Urinary bladder (tissue), 4 donors: Measurements from ENCODE around the gene BIRC3. TPM values are rescaled to one million over a fixed set of nuclear protein-coding genes. Genes with fewer than 3 reads are reported as not detected.
A peak's percentile ranks its signal among the peaks of the same experiment; 100 is the strongest.

Source experiments
- DNase-seq: peaks from one replicate; pipeline ENCODE4 v3.0.0-alpha.2; 2015; ENCODE audit errors: extremely low spot score
- H3K27ac ChIP-seq: one replicate; pipeline ENCODE4 v1.5.1; 2013; ENCODE audit warnings: low read depth, mild to moderate bottlenecking, moderate library complexity
- H3K36me3 ChIP-seq: one replicate; pipeline ENCODE4 v1.6.1; 2013; ENCODE audit warnings: mild to moderate bottlenecking, moderate library complexity; ENCODE audit not compliant: insufficient read depth
- H3K4me1 ChIP-seq: one replicate; pipeline ENCODE4 v1.6.1; 2013; ENCODE audit warnings: mild to moderate bottlenecking, moderate library complexity; ENCODE audit not compliant: insufficient read depth
- H3K4me3 ChIP-seq: one replicate; pipeline ENCODE4 v1.5.1; 2013; ENCODE audit warnings: low read depth, low read length
- WGBS: extraction: QIAGEN DNeasy Blood & Tissue Kit; methylation state at CpG from one replicate; pipeline ENCODE4 v1.1.7; 2013; 5-methylcytosine and 5-hydroxymethylcytosine counted together
- polyA plus RNA-seq: library from polyadenylated mRNA; stranded (reverse); fragments of 200-250 nt; gene quantifications from one replicate; pipeline ENCODE4 v1.2.3, GENCODE V29; 2013
- total RNA-seq: library from RNA; depleted of rRNA; stranded (reverse); fragments of >200 nt; gene quantifications from one replicate; pipeline ENCODE4 v1.2.3, GENCODE V29; 2014
- donor health status: healthy with polysubstance abuse.
- donor health status: healthy.

Gene BIRC3
- total and polyA plus RNA-seq, 2 donors: 5.2 to 6.2 TPM

DNA sequence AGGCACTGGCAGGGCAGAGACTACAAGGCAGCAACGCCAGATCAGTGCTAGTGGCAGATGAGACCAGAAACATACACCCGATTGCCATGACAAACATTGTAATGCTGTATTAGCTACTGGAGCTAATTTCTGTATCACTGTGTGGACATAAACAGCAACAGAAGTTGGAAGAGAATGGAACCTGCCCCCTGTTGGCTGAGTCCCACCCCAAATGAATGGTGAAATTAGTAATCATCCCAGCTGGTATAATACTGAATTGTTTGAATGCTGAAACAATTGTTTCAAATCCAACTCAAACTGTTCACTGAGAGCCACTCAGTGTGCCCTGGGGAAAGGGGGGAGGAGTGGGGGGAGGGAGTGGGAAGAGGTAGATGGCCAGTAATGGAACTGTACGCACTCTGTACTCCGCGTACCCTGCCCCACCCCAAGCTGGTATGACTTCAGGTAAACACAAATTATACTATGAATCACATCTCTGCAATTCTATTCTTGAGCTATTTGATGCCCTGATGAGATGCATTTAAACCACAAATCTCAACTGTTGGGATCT, 11.2 kb upstream of the BIRC3 start:
- Histone ChIP-seq H3K4me1 (no peaks in the 10 kb centered on the region), H3K4me3 (no peak overlapping the region), H3K36me3 (no peaks in the 10 kb centered on the region), H3K27ac (no peak overlapping the region)
- 83% methylated on average over 5 of the region's 5 CpGs for WGBS
- no peak for DNase-seq

GRCh38 chr11:102306817-102307726, 10.2 kb upstream of the BIRC3 start:
- WGBS: 32% methylated on average over 9 of the region's 9 CpGs
- DNase-seq: no peak
- no peaks in the 10 kb centered on the region for H3K36me3 ChIP-seq
- H3K27ac ChIP-seq: no peak overlapping the region
- H3K4me1 ChIP-seq: no peaks in the 10 kb centered on the region
- H3K4me3 ChIP-seq: no peak overlapping the region

- DNase-seq: no peak
- H3K4me1 ChIP-seq: no peaks in the 10 kb centered on the region
These were observed 9.6 kb upstream of the BIRC3 start for GRCh38 chr11:102307727-102308038.

DNA sequence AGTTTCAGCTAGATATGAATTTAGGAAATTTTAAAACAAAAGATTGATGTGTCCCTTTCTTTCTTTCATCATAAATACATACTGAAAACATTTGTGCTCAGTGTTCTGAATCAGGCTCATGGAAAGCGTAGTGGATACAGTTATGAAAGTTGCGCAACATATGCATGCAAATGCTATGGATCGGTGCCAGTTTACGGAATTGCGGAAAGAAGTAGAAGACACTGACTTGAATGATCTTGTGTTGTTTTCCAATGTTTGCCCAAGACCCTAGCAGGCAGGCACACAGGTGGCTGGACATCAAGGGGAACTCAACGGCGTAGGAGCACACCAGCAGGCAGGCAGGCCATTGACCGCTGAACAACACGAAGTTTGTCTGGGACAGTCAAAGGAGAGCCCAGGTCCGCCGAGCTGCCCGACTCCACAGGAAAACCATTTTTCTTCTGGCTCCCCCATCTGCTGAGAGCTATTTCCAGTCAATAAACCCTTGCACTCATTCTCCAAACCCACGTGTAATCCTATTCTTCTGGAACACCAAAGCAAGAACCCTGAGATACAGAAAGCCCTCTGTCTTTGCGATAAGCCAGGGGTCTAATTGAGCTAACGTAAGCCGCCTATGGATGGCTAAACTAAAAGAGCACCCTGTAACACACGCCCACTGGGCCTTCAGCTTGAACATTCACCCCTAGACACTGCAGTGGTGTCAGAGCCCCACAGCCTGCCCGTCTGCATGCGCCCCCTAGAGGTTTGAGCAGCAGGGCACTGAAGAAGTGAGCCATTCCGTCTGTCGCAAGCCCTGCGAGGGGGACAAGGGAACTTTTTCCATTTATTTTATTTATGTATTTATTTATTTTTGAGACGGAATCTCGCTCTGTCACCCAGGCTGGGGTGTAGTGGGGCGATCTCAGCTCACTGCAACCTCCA, 7.4 kb upstream of the BIRC3 start:
- Histone ChIP-seq H3K4me1 (no peaks in the 10 kb centered on the region), H3K27ac (no peak overlapping the region), H3K36me3 (no peaks in the 10 kb centered on the region), H3K4me3 (no peak overlapping the region)
- WGBS: 92% methylated on average over 25 of the region's 25 CpGs
- no peak for DNase-seq

More at GRCh38 chr11:102307727-102308038, 9.6 kb upstream of the BIRC3 start:
- H3K4me3 ChIP-seq: no peak overlapping the region
- H3K27ac ChIP-seq: no peak overlapping the region
- no peaks in the 10 kb centered on the region for H3K36me3 ChIP-seq

GRCh38 chr11:102312667-102313066, 4.6 kb upstream of the BIRC3 start:
- 42% methylated on average over 2 of the region's 2 CpGs for WGBS

DNA sequence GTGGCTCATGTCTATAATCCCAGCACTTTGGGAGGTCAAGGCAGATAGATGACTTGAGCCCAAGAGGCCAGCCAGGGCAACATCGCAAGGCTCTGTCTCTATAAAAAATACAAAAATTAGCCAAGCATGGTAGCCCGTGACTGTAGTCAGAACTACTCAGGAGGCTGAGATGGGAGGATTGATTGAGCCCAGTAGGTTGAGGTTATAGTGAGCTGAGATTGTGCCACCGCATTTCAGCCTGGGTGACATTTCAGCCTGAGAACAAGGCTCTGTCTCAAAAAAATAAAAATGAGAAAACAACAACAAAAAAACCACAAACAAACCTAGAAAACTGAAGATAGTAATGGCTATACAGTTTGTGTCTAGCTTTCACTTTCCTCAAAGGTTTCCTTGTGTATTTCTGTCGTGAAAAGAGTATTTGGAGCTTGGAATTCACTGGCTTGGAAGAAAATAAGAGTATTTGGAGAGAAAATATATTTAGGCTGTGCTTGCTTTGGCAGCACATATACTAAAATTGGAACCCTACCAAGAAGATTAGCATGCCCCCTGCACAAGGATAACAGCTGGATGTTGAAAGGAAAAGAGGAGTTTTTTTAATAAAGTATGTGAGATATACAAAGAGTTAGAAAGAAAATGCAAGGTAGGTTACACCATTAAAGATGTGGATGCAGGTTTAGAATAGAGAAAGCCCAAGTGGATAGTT, 3.9 kb upstream of the BIRC3 start:
- Histone ChIP-seq H3K4me3 (no peak overlapping the region), H3K36me3 (no peaks in the 10 kb centered on the region), H3K4me1 (no peaks in the 10 kb centered on the region), H3K27ac (peak overlapping the region; percentile 32)
- WGBS: 53% methylated on average over 4 of the region's 4 CpGs
- DNase-seq: no peak

More at GRCh38 chr11:102312667-102313066, 4.6 kb upstream of the BIRC3 start:
- Histone ChIP-seq H3K36me3 (no peaks in the 10 kb centered on the region), H3K27ac (no peak overlapping the region), H3K4me3 (no peak overlapping the region), H3K4me1 (no peaks in the 10 kb centered on the region)
- DNase-seq: no peak

- no peaks in the 10 kb centered on the region for H3K36me3 ChIP-seq
- H3K4me3 ChIP-seq: no peak overlapping the region
- 84% methylated on average over 2 of the region's 2 CpGs for WGBS
- no peak for DNase-seq
- H3K4me1 ChIP-seq: no peaks in the 10 kb centered on the region
- no peak overlapping the region for H3K27ac ChIP-seq
These were observed 2.5 kb upstream of the BIRC3 start for GRCh38 chr11:102314784-102315183.

DNA sequence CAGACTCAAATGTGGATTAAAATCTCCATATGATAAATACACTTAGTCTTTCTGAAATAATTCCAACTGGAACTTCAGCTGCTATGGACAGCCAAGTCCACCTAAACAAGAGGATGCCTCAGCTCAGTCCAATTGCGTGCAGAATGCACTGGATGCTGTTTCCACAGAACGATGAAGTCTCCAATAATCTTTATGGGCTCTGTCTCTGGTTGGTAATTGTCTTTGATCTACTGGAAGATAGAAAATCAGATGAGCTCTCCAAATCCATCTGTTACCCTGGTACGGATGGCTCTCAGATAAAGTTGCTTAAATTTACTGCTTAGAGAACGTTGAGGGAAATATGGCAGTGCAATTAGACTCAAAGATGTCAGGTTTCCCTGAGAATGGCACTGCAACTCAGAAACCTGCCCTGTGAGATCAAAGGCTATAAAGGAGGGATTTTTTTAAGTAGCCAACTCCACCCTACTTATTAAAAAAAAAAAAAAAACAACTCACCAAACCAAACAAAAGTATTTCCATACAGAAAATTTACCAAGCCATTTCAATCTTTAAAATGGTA, 859 bp upstream of the BIRC3 start:
- Histone ChIP-seq H3K4me3 (no peak overlapping the region), H3K36me3 (no peaks in the 10 kb centered on the region), H3K4me1 (no peaks in the 10 kb centered on the region), H3K27ac (no peak overlapping the region)
- no peak for DNase-seq
- WGBS: 47% methylated on average over 4 of the region's 4 CpGs

DNA sequence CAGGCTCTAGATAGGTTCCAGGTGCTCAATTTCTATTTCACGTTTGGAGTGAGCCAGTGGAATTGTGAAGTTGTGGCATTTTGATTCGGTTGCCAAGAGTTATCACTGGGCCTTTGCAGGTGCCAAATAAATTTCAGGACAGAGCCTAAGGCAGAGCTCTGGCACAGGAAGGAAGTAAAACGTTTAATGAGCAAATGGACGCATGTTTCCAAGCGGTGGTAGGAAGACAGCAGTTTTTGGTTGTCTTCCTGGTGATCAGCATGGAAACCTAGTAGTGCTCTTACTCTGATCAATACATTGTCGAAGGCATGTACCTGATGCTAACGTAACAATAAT, 452 bp downstream of the BIRC3 start:
- WGBS: 46% methylated on average over 7 of the region's 7 CpGs

DNA sequence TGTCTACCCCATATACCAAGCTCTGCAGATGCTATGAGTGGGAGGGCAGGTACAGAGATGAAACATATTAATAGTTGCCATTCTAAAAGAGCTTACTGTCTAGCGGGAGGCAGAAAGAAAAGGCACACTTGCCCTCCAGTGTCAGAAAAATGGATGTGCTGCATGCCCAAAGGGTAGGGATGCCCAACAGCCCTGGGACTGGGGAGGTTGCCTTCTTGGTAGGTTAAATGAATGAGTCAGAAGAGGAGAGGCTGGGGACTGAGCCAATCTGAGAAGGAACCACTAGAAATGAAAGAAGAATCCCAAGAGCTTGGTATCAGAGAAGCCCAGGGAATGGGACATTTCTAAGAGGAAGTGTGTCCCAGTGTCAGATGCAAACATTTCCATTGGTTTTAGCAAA, 1.2 kb downstream of the BIRC3 start:
- no peak for DNase-seq
- Histone ChIP-seq H3K27ac (no peak overlapping the region), H3K4me1 (no peaks in the 10 kb centered on the region), H3K36me3 (no peaks in the 10 kb centered on the region), H3K4me3 (peak overlapping the region; percentile 49)
- WGBS: 91% methylated on average over 1 of the region's 1 CpG

More for the DNA sequence above, 452 bp downstream of the BIRC3 start:
- H3K36me3 ChIP-seq: no peaks in the 10 kb centered on the region
- DNase-seq: no peak
- H3K27ac ChIP-seq: peak overlapping the region; percentile 72
- no peaks in the 10 kb centered on the region for H3K4me1 ChIP-seq
- H3K4me3 ChIP-seq: peak overlapping the region; percentile 49

DNA sequence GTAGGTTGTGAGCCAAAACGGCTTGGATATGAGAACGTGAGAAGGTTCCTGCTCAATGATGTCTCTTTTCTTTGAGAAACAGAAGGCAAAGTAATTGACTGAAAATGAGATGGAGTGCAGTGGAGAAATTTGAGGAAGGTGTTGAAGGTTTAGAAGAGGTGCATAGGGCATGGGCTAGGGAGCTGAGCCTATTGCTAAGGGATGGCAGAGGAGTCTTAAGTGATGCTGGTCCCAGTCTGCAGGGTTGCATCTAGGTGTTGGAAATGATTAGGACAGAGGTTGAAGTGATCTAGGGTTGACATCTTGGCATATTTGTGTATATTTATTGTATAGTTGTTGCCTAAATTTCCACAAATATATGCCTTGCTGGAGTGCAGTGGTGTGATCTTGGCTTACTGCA, 2.3 kb downstream of the BIRC3 start:
- Histone ChIP-seq H3K4me1 (no peaks in the 10 kb centered on the region), H3K27ac (no peak overlapping the region), H3K4me3 (no peak overlapping the region), H3K36me3 (no peaks in the 10 kb centered on the region)
- WGBS: 94% methylated on average over 2 of the region's 2 CpGs
- no peak for DNase-seq

GRCh38 chr11:102320188-102320587, 2.9 kb downstream of the BIRC3 start:
- Histone ChIP-seq H3K4me3 (no peak overlapping the region), H3K27ac (no peak overlapping the region), H3K4me1 (no peaks in the 10 kb centered on the region), H3K36me3 (no peaks in the 10 kb centered on the region)
- no peak for DNase-seq

DNA sequence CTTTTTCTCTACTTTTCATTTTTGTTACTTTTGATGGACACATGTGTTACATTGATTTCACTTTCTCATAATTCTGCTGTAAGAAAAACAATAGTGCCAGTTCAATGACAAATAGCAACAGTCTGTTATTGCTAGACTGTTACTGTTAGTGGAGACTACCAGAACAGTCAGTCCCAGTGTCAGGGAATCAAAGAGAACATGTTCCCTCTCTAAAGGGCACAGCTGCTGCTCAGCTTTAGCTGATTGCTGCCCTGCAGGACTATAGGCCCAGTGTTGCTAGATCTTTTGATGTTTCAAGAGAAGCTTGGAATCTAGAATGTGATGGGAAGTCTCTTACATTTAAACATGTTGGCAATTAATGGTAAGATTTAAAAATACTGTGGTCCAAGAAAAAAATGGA, 3.4 kb downstream of the BIRC3 start:
- Histone ChIP-seq H3K4me3 (no peak overlapping the region), H3K27ac (no peak overlapping the region), H3K36me3 (no peaks in the 10 kb centered on the region), H3K4me1 (no peaks in the 10 kb centered on the region)
- no peak for DNase-seq
